Esophagus muscularis mucosa (tissue), 4 donors: ENCODE data around the gene SUPT3H.

Experiments
- EP300 ChIP-seq: sonication (generic); formaldehyde crosslinking; IDR thresholded peaks from one replicate; pipeline ENCODE4 v1.6.1; 2017; ENCODE audit warnings: antibody characterized with exemption
- POLR2A ChIP-seq: fragments of 450-650 bp; IDR thresholded peaks from one replicate; pipeline ENCODE4 v1.6.1; 2017; ENCODE audit warnings: antibody characterized with exemption, moderate library complexity, mild to moderate bottlenecking, low read depth
- TF ChIP-seq, protein P1 (sequence below), 3 experiments: fragments of 200-600 bp in 2 of 3; fragments of 450-650 bp in 1 of 3; sonication (generic) in 2 of 3; IDR thresholded peaks; one replicate each; pipeline ENCODE4 v1.5.1; 2017 to 2019; ENCODE audit warnings: antibody characterized with exemption in 3 of 3, mild to moderate bottlenecking in 2 of 3, moderate library complexity in 1 of 3

DNA sequence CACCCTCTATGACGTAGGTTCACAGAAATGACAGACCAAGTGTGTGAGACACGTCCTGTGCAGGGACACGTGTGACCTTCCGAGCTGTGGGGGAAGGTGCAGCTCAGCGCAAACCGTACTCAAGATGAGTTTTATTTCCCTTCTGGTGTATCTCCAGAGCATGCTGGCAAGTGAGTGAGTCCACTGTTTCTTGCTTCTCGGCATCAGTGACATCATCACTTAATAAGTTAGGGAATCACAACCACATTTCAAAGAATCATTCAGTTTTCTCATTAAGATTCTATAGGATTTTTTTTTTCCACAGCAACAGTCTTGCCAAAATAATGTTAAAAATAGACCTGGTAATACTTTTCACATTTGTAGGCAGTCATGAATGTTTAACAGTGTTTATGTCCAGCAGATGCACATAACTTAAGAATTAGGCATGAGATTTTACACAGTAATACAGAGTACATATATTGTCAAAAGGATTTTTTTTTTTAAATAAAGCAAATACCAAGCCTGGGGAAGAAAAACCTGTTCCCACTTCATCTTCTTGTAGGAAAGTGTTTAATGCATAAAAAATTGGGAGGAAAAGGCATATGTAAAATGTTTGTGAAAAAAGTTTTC is 572.4 kb downstream of the SUPT3H start:
- TF ChIP-seq, protein P1, sequence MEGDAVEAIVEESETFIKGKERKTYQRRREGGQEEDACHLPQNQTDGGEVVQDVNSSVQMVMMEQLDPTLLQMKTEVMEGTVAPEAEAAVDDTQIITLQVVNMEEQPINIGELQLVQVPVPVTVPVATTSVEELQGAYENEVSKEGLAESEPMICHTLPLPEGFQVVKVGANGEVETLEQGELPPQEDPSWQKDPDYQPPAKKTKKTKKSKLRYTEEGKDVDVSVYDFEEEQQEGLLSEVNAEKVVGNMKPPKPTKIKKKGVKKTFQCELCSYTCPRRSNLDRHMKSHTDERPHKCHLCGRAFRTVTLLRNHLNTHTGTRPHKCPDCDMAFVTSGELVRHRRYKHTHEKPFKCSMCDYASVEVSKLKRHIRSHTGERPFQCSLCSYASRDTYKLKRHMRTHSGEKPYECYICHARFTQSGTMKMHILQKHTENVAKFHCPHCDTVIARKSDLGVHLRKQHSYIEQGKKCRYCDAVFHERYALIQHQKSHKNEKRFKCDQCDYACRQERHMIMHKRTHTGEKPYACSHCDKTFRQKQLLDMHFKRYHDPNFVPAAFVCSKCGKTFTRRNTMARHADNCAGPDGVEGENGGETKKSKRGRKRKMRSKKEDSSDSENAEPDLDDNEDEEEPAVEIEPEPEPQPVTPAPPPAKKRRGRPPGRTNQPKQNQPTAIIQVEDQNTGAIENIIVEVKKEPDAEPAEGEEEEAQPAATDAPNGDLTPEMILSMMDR (IDR thresholded peaks at IDR 0.05) = no peak
- TF ChIP-seq EP300 (no peak), POLR2A (no peak)
